IMR-90 (cell line): ENCODE measurements around the gene EMX1. TPM values are rescaled to one million over a fixed set of nuclear protein-coding genes. Genes with fewer than 3 reads are reported as not detected.

Experiments
- ATAC-seq: fragments of 200-7000 bp; cut with Tn5 transposase; 2 replicates; pipeline ENCODE4 v1.9.1; 2020; ENCODE audit warnings: low read depth, mild to moderate bottlenecking, moderate library complexity
- BruUV-seq: library from RNA; stranded (reverse); fragments of 400-500 nt; replicated peaks from 2 replicates; lab custom pipeline; 2021; lab: Mats Ljungman, UMichigan
- CTCF ChIA-PET: fragments of 300-600 bp; formaldehyde crosslinking; extraction: SDS; loops from one replicate; lab custom pipeline; 2021; ENCODE audit warnings: antibody characterized with exemption; lab: Yijun Ruan, JAX
- POLR2A ChIA-PET: fragments of 300-600 bp; sonication (Branson Sonifier 250); formaldehyde crosslinking; loops from one replicate; lab custom pipeline; 2022; ENCODE audit warnings: antibody characterized with exemption; ENCODE audit not compliant: unreplicated experiment; lab: Charles Lee
- DNase-seq: peaks from one replicate; pipeline ENCODE4 v3.0.0; 2013
- H2AFZ ChIP-seq: replicated peaks from 2 replicates; pipeline ENCODE3; 2013; ENCODE audit warnings: low read length, mild to moderate bottlenecking; ENCODE audit not compliant: poor library complexity
- H2AK5ac ChIP-seq: 2 replicates; pipeline ENCODE4 v1.6.1; 2013; ENCODE audit warnings: low read depth, low read length, inconsistent platforms
- H2AK9ac ChIP-seq: replicated peaks from 2 replicates; pipeline ENCODE3; 2013; ENCODE audit warnings: mild to moderate bottlenecking, low read depth, low read length, moderate library complexity; ENCODE audit not compliant: poor library complexity
- H2BK120ac ChIP-seq: 2 replicates; pipeline ENCODE4 v1.6.1; 2013; ENCODE audit warnings: low read depth, low read length, inconsistent platforms
- H2BK15ac ChIP-seq: 3 replicates; pipeline ENCODE4 v1.6.1; 2013; ENCODE audit warnings: low read depth, low read length, inconsistent platforms
- H2BK20ac ChIP-seq: 2 replicates; pipeline ENCODE4 v1.6.1; 2013; ENCODE audit warnings: low read depth, mild to moderate bottlenecking, inconsistent platforms, low read length, moderate library complexity
- H2BK5ac ChIP-seq: 2 replicates; pipeline ENCODE4 v1.6.1; 2013; ENCODE audit warnings: mild to moderate bottlenecking, low read depth, low read length, inconsistent platforms; ENCODE audit not compliant: poor library complexity, severe bottlenecking
- H3K14ac ChIP-seq: replicated peaks from 2 replicates; pipeline ENCODE4 v1.6.1; 2013; ENCODE audit warnings: low read depth, low read length, inconsistent platforms
- H3K18ac ChIP-seq: 2 replicates; pipeline ENCODE4 v1.6.1; 2013; ENCODE audit warnings: low read depth, low read length, control low read depth
- H3K23ac ChIP-seq: 2 replicates; pipeline ENCODE4 v1.6.1; 2013; ENCODE audit warnings: low read depth, low read length, inconsistent platforms
- H3K27ac ChIP-seq: 2 replicates; pipeline ENCODE4 v1.5.1; 2013; ENCODE audit warnings: mild to moderate bottlenecking, control low read depth, low read length; ENCODE audit not compliant: insufficient read depth
- H3K27me3 ChIP-seq: 2 replicates; pipeline ENCODE4 v1.6.1; 2013; ENCODE audit warnings: low read length; ENCODE audit not compliant: control insufficient read depth, insufficient read depth
- H3K36me3 ChIP-seq: 2 replicates; pipeline ENCODE4 v1.6.1; 2013; ENCODE audit warnings: low read length, mixed read lengths; ENCODE audit not compliant: control insufficient read depth, insufficient read depth
- H3K4ac ChIP-seq: 2 replicates; pipeline ENCODE4 v1.6.1; 2013; ENCODE audit warnings: low read depth, low read length, inconsistent platforms
- H3K4me1 ChIP-seq: 2 replicates; pipeline ENCODE4 v1.6.1; 2013; ENCODE audit warnings: low read length, mixed read lengths; ENCODE audit not compliant: control insufficient read depth, insufficient read depth
- H3K4me2 ChIP-seq: 2 replicates; pipeline ENCODE4 v1.6.1; 2013; ENCODE audit warnings: low read depth, mild to moderate bottlenecking, control low read depth, low read length, moderate library complexity
- H3K4me3 ChIP-seq: 2 replicates; pipeline ENCODE4 v1.5.1; 2013; ENCODE audit warnings: low read depth, mild to moderate bottlenecking, control low read depth, low read length, moderate library complexity; ENCODE audit not compliant: insufficient read depth
- H3K56ac ChIP-seq: 2 replicates; pipeline ENCODE4 v1.6.1; 2013; ENCODE audit warnings: low read length, inconsistent platforms; ENCODE audit not compliant: insufficient read depth; ENCODE audit errors: extremely low read depth
- H3K79me1 ChIP-seq, 2 experiments: 2 replicates each; pipeline ENCODE4 v1.6.1; 2013; ENCODE audit warnings: low read length in 2 of 2, inconsistent platforms in 1 of 2, low read depth in 1 of 2
- H3K9ac ChIP-seq: 2 replicates; pipeline ENCODE4 v1.6.1; 2013; ENCODE audit warnings: low read depth, low read length, control low read depth
- H3K9me1 ChIP-seq: 2 replicates; pipeline ENCODE4 v1.6.1; 2013; ENCODE audit warnings: low read length, inconsistent platforms; ENCODE audit not compliant: insufficient read depth
- H3K9me3 ChIP-seq: 2 replicates; pipeline ENCODE4 v1.6.1; 2013; ENCODE audit warnings: low read length; ENCODE audit not compliant: control insufficient read depth, insufficient read depth
- H4K20me1 ChIP-seq: 2 replicates; pipeline ENCODE4 v1.6.1; 2013; ENCODE audit warnings: low read length, inconsistent platforms; ENCODE audit not compliant: insufficient read depth
- H4K5ac ChIP-seq: 2 replicates; pipeline ENCODE4 v1.6.1; 2013; ENCODE audit warnings: mild to moderate bottlenecking, low read depth, low read length, control low read depth
- H4K8ac ChIP-seq, 2 experiments: 2 replicates each; pipeline ENCODE4 v1.6.1; 2013; ENCODE audit warnings: low read depth in 2 of 2, low read length in 2 of 2, control low read depth in 1 of 2, inconsistent platforms in 1 of 2
- H4K91ac ChIP-seq: 2 replicates; pipeline ENCODE4 v1.6.1; 2013; ENCODE audit warnings: low read depth, low read length, inconsistent platforms; ENCODE audit not compliant: insufficient read depth
- BHLHE40 ChIP-seq: fragments of 150-350 bp; IDR thresholded peaks from 2 replicates; pipeline ENCODE4 v1.6.1; 2016; ENCODE audit warnings: mild to moderate bottlenecking, low read depth, low read length
- CEBPB ChIP-seq: IDR thresholded peaks from 2 replicates; pipeline ENCODE4 v1.6.1; 2012; ENCODE audit warnings: low read depth, low read length, improper control_type of control experiment
- CHD1 ChIP-seq: IDR thresholded peaks from 2 replicates; pipeline ENCODE4 v1.6.1; 2012; ENCODE audit warnings: low read depth, low read length, improper control_type of control experiment
- FOS ChIP-seq: fragments of 150-350 bp; IDR thresholded peaks from 2 replicates; pipeline ENCODE4 v1.6.1; 2016; ENCODE audit warnings: low read depth, low read length
- MAFK ChIP-seq: IDR thresholded peaks from 2 replicates; pipeline ENCODE4 v1.6.1; 2012; ENCODE audit warnings: low read depth, low read length, improper control_type of control experiment
- MAZ ChIP-seq: IDR thresholded peaks from 2 replicates; pipeline ENCODE4 v1.6.1; 2012; ENCODE audit warnings: low read depth, mild to moderate bottlenecking, low read length, improper control_type of control experiment, moderate library complexity, borderline replicate concordance
- MXI1 ChIP-seq: IDR thresholded peaks from 2 replicates; pipeline ENCODE4 v1.6.1; 2012; ENCODE audit warnings: low read depth, mild to moderate bottlenecking, low read length, moderate library complexity, borderline replicate concordance
- NFE2L2 ChIP-seq: fragments of 150-350 bp; IDR thresholded peaks from 2 replicates; pipeline ENCODE4 v1.6.1; 2016; ENCODE audit warnings: low read depth, mild to moderate bottlenecking, low read length
- POLR2A ChIP-seq: IDR thresholded peaks from 2 replicates; pipeline ENCODE4 v1.6.1; 2012; ENCODE audit warnings: mild to moderate bottlenecking, low read depth, low read length
- RAD21 ChIP-seq: IDR thresholded peaks from 2 replicates; pipeline ENCODE4 v1.6.1; 2012; ENCODE audit warnings: low read length, improper control_type of control experiment
- RCOR1 ChIP-seq: IDR thresholded peaks from 2 replicates; pipeline ENCODE4 v1.6.1; 2012; ENCODE audit warnings: mild to moderate bottlenecking, low read length, improper control_type of control experiment; ENCODE audit not compliant: insufficient replicate concordance
- RFX5 ChIP-seq: IDR thresholded peaks from 2 replicates; pipeline ENCODE4 v1.8.0; 2012; ENCODE audit warnings: low read depth, mild to moderate bottlenecking, low read length, moderate library complexity
- SMC3 ChIP-seq: fragments of 150-350 bp; IDR thresholded peaks from 2 replicates; pipeline ENCODE4 v1.6.1; 2016; ENCODE audit warnings: low read depth, mild to moderate bottlenecking, antibody characterized with exemption, low read length, moderate library complexity
- WGBS, 2 experiments: methylation state at CpG; one replicate each; pipeline versions ENCODE4 v1.1.5 to v1.1.7; 2013; ENCODE audit warnings: missing lambda C conversion rate in 2 of 2; ENCODE audit not compliant: insufficient read length in 1 of 2; ENCODE audit errors: extremely low coverage in 2 of 2; 5-methylcytosine and 5-hydroxymethylcytosine counted together
- dilution Hi-C: fragments of 300-500 bp; cut with HindIII; formaldehyde crosslinking; loops from one replicate; pipeline ENCODE4 v1.14.3; 2018; ENCODE audit warnings: low sequenced_read_pairs; ENCODE audit not compliant: unreplicated experiment
- in situ Hi-C: fragments of 300-500 bp; cut with MboI; formaldehyde crosslinking; loops from 3 replicates; pipeline ENCODE4 v1.14.3; 2019; ENCODE audit warnings: low sequenced_read_pairs, inconsistent platforms, mixed read lengths
- intact Hi-C: fragments of 100-400 bp; cut with micrococcal nuclease; formaldehyde crosslinking; loops from 2 replicates; pipeline ENCODE4 v1.10.0; 2022
- polyA plus RNA-seq, 3 experiments: library from polyadenylated mRNA; depleted of rRNA; stranded (reverse); fragments of >200 nt; gene quantifications; 2 replicates each; pipeline ENCODE4 v1.2.3, GENCODE V29; 2012; ENCODE audit warnings: low replicate concordance in 1 of 3
- total RNA-seq: library from RNA; depleted of rRNA; stranded (reverse); fragments of >200 nt; gene quantifications from 2 replicates; pipeline ENCODE4 v1.2.3, GENCODE V29; 2012
- TF ChIP-seq, protein P1 (sequence below): fragments of 150-350 bp; IDR thresholded peaks from 2 replicates; pipeline ENCODE4 v1.6.1; 2017; ENCODE audit warnings: mild to moderate bottlenecking, antibody characterized with exemption, low read length, low read depth
- TF ChIP-seq, protein P2 (sequence below): fragments of 150-350 bp; IDR thresholded peaks from 2 replicates; pipeline ENCODE4 v1.6.1; 2016; ENCODE audit warnings: low read depth, mild to moderate bottlenecking, low read length, moderate library complexity, borderline replicate concordance
- TF ChIP-seq, protein P3 (sequence below): conservative IDR thresholded peaks from 2 replicates; pipeline ENCODE4 v1.5.1; 2012; ENCODE audit warnings: mild to moderate bottlenecking, low read depth, low read length, improper control_type of control experiment

The EMX1 gene
- total and polyA plus RNA-seq, 2 of the 4 experiments (the other 2 are of a cell fraction): not detected

DNA sequence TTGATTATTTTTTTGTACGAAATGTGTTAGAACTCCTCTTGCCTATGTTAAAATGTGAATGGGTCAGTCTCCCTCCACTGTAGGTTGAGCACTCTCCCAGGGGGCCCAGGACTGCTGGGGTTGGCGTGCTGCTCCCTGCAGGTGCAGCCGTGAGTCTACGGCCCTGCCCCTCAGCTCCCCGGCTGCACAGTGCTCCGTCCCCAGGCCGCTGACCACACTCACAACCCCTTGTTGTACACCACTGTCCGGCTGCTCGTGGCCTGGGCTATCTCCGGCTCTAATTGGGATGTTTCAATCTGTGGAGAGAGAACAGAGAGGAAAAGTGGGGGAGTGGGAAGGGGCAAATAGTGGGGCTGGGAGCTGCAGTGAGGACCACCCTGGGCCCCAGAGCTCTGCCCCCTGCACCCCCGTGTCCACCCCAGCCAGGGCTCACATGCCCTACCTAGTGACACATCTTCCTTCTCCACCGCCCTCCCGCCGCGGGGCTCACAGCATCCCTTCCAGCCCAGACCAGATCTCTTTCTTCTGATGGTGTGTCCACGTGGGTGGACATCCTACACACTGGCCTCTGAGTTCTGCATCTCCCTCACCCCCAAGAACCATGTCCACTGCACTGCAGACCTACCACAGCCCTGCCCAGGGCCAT lies 27.6 kb downstream of the EMX1 start:
- intact Hi-C loops: no loop called here

More for the DNA sequence above, 27.6 kb downstream of the EMX1 start:
- H2BK120ac ChIP-seq: no peak overlapping the region
- no peak overlapping the region for H4K5ac ChIP-seq
- H4K91ac ChIP-seq: no peak overlapping the region
- ChIA-PET CTCF (no interaction called here), POLR2A (no interaction called here)
- no peak overlapping the region for H2AK9ac ChIP-seq
- peaks cover 4% of the 10 kb centered on the region; the same call in 1 of the 2 replicates for H4K20me1 ChIP-seq
- no peak overlapping the region for H3K14ac ChIP-seq
- TF ChIP-seq MAFK (no peak), RAD21 (no peak), BHLHE40 (no peak), FOS (no peak), MAZ (no peak), CHD1 (no peak), SMC3 (no peak), POLR2A (no peak), MXI1 (no peak), RFX5 (no peak), CEBPB (no peak), RCOR1 (no peak), NFE2L2 (no peak)
- TF ChIP-seq, protein P1, sequence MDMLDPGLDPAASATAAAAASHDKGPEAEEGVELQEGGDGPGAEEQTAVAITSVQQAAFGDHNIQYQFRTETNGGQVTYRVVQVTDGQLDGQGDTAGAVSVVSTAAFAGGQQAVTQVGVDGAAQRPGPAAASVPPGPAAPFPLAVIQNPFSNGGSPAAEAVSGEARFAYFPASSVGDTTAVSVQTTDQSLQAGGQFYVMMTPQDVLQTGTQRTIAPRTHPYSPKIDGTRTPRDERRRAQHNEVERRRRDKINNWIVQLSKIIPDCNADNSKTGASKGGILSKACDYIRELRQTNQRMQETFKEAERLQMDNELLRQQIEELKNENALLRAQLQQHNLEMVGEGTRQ: no peak
- TF ChIP-seq, protein P2, sequence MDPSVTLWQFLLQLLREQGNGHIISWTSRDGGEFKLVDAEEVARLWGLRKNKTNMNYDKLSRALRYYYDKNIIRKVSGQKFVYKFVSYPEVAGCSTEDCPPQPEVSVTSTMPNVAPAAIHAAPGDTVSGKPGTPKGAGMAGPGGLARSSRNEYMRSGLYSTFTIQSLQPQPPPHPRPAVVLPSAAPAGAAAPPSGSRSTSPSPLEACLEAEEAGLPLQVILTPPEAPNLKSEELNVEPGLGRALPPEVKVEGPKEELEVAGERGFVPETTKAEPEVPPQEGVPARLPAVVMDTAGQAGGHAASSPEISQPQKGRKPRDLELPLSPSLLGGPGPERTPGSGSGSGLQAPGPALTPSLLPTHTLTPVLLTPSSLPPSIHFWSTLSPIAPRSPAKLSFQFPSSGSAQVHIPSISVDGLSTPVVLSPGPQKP: no peak
- TF ChIP-seq, protein P3, sequence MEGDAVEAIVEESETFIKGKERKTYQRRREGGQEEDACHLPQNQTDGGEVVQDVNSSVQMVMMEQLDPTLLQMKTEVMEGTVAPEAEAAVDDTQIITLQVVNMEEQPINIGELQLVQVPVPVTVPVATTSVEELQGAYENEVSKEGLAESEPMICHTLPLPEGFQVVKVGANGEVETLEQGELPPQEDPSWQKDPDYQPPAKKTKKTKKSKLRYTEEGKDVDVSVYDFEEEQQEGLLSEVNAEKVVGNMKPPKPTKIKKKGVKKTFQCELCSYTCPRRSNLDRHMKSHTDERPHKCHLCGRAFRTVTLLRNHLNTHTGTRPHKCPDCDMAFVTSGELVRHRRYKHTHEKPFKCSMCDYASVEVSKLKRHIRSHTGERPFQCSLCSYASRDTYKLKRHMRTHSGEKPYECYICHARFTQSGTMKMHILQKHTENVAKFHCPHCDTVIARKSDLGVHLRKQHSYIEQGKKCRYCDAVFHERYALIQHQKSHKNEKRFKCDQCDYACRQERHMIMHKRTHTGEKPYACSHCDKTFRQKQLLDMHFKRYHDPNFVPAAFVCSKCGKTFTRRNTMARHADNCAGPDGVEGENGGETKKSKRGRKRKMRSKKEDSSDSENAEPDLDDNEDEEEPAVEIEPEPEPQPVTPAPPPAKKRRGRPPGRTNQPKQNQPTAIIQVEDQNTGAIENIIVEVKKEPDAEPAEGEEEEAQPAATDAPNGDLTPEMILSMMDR: no peak
- H3K9me3 ChIP-seq: no peaks in the 10 kb centered on the region
- no peak overlapping the region for H3K18ac ChIP-seq
- no peak overlapping the region for H3K9ac ChIP-seq
- H3K4me3 ChIP-seq: no peak overlapping the region
- 94% methylated on average over 7 of the region's 16 CpGs; no CpG with 5 or more reads in 1 of the 2 experiments for WGBS, 2 experiments
- DNase-seq: no peak
- no peak overlapping the region for H2BK20ac ChIP-seq
- dilution Hi-C loops: no loop called here
- BruUV-seq: no TSS peak
- H4K8ac ChIP-seq: no peak overlapping the region
- no peak overlapping the region for H3K56ac ChIP-seq
- H3K27ac ChIP-seq: no peak overlapping the region
- H2BK15ac ChIP-seq: no peak overlapping the region
- no peak for ATAC-seq
- H3K36me3 ChIP-seq: no peaks in the 10 kb centered on the region
- H3K79me1 ChIP-seq: no peaks in the 10 kb centered on the region
- in situ Hi-C loops: no loop called here
- no peak overlapping the region for H3K4me2 ChIP-seq
- H3K23ac ChIP-seq: no peak overlapping the region
- H2AK5ac ChIP-seq: no peak overlapping the region
- peaks cover 11% of the 10 kb centered on the region for H3K9me1 ChIP-seq
- H3K4ac ChIP-seq: no peak overlapping the region
- no peaks in the 10 kb centered on the region for H3K27me3 ChIP-seq
- peaks cover 10% of the 10 kb centered on the region; the same call in 1 of the 2 replicates for H3K4me1 ChIP-seq
- H2AFZ ChIP-seq: peak overlapping the region; percentile 29
- H2BK5ac ChIP-seq: no peak overlapping the region
